ENCODE data around the gene MATCAP1. TPM values are rescaled to one million over a fixed set of nuclear protein-coding genes. Genes with fewer than 3 reads are reported as not detected.

MATCAP1 gene
- total and polyA plus RNA-seq, 2 of the 8 experiments (the other 6 are each of a cell fraction or from before 2014, with no cell fraction given): 22.9 to 27.5 TPM

DNA sequence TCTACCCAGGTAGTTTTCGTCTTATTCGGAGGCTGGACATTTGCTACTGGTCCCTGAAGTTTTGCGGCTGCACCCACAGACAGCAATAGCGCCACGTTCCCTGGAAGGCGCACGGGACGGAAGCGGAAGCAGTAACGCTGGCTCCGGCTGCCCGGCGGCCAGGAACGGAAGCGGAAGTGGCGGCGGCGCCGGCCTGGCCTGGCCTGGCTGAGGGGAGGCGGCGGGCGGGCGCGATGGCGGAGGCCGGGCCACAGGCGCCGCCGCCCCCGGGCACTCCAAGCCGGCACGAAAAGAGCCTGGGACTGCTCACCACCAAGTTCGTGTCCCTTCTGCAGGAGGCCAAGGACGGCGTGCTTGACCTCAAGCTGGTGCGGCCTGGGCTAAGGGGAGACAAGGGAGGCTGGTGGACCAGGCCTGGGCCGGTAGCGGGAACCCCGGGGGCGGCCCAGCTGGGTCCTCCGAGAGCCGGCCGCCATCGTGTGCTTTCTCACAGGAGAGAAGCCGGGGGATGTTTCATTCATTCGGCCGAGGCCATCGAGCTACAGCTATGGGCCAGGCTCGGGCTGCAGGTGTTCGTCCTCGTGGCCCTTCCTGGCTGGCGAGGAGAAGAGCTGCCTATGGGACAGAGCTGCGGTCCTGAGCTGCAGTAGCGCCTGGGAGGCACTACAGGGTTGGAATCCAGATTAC lies 8.4 kb upstream of the MATCAP1 start, which contains the start of gene E2F4:
Gene E2F4, plus strand, starts transcription at position 161 of the 687 bp plus-strand sequence. Its CDS starts 73 bp downstream, at position 234.
- no peaks in the 10 kb centered on the region for H3K9me3 ChIP-seq (ENCODE audit: insufficient read depth in 2 of 2, low read depth in 1 of 2, low read length in 1 of 2)
- H3K14ac ChIP-seq (ENCODE audit: insufficient read length): no peak within 1 kb of the TSS
- peak within 1 kb of the TSS; percentile 75 to 91 (median 81) for H3K9ac ChIP-seq (replicated peaks in 1 of 4; ENCODE audit: extremely low read depth in 1 of 4, low read depth in 3 of 4, low read length in 3 of 4)
- CTCF ChIA-PET (ENCODE audit: partially characterized antibody): interaction anchor here (0.5 to 8.7 kb wide), 10 partner anchors 10 to 868 kb away, joined by 3 to 111 read pairs (median 4); no protein-coding TSS in a partner anchor
- H2BK120ac ChIP-seq (replicated peaks; ENCODE audit: low read depth, low read length): no peak within 1 kb of the TSS
- 1% methylated on average over 45 of the region's 54 CpGs; no CpG with 5 or more reads in 1 of the 2 experiments for WGBS, 2 experiments (ENCODE audit: extremely low coverage in 1 of 2, insufficient coverage in 1 of 2, insufficient read length in 1 of 2, insufficient replicate concordance in 2 of 2, low coverage in 1 of 2, low lambda C conversion rate in 2 of 2, missing lambda C conversion rate in 1 of 2)
- H3K27me3 ChIP-seq (replicated peaks in 1 of 4; ENCODE audit: control insufficient read depth in 3 of 4, extremely low read depth in 1 of 4, insufficient read depth in 3 of 4, low read length in 3 of 4): no peaks in the 10 kb centered on the region
- FAIRE-seq (peak; percentile 48), DNase-seq (ENCODE audit: low read depth in 1 of 2, low spot score in 2 of 2) (peak in 1 of 2 experiments; percentile 88)
- H3K56ac ChIP-seq (replicated peaks; ENCODE audit: insufficient read length, low read depth, low read length): peak within 1 kb of the TSS; percentile 47
- POLR2A ChIA-PET (ENCODE audit: partially characterized antibody): interaction anchor here (0.5 to 1.4 kb wide), 6 partner anchors 16 to 449 kb away, joined by 3 to 5 read pairs (median 4); no protein-coding TSS in a partner anchor
- peak within 1 kb of the TSS; percentile 41 for H3K27ac ChIP-seq (ENCODE audit: low read depth, low read length)
- H3K36me3 ChIP-seq (ENCODE audit: control insufficient read depth in 2 of 4, insufficient read depth in 4 of 4, low read length in 3 of 4): peaks cover 14 to 35% (median 28%) of the 10 kb centered on the region in 4 experiments
- no peak within 1 kb of the TSS for H2BK20ac ChIP-seq (ENCODE audit: low read length)
- H3K79me1 ChIP-seq (ENCODE audit: low read depth, low read length): peaks cover 10% of the 10 kb centered on the region
- H3K4me3 ChIP-seq (ENCODE audit: extremely low read depth in 1 of 4, insufficient read depth in 2 of 4, low read depth in 3 of 4, low read length in 4 of 4): peak within 1 kb of the TSS; percentile 96 to 99 (median 98)
- H2BK15ac ChIP-seq (ENCODE audit: low read length): no peak within 1 kb of the TSS
- peak within 1 kb of the TSS; percentile 93 to 94 for H3K4me2 ChIP-seq (ENCODE audit: insufficient read depth in 1 of 2, low read depth in 2 of 2, low read length in 2 of 2)
- no peak within 1 kb of the TSS; the same call in 1 of the 2 replicates for H2AFZ ChIP-seq (ENCODE audit: low read length)
- H4K91ac ChIP-seq (replicated peaks; ENCODE audit: insufficient read length, low read length): peak within 1 kb of the TSS; percentile 61
- H3K23ac ChIP-seq (ENCODE audit: insufficient read length): no peak within 1 kb of the TSS
- peak within 1 kb of the TSS; percentile 41 for H3K4ac ChIP-seq (replicated peaks; ENCODE audit: insufficient read length, low read depth, low read length)
- peak within 1 kb of the TSS; percentile 90 for H4K5ac ChIP-seq (ENCODE audit: insufficient read length, low read depth, low read length)
- H2BK12ac ChIP-seq (ENCODE audit: low read depth, low read length): 0 out of 2 replicates have a peak within 1 kb of the TSS, but pooled peaks have one; percentile 45
- H3K18ac ChIP-seq (ENCODE audit: extremely low read depth, low read length): peak within 1 kb of the TSS; percentile 75; the same call in 1 of the 2 replicates
- H3K79me2 ChIP-seq (ENCODE audit: control insufficient read depth in 1 of 2, insufficient read depth in 2 of 2, low read length in 2 of 2): peaks cover 8 to 17% of the 10 kb centered on the region in 2 experiments
- peaks cover 4 to 20% of the 10 kb centered on the region in 2 experiments for H4K20me1 ChIP-seq (replicated peaks in 1 of 2; ENCODE audit: control insufficient read depth in 1 of 2, insufficient read depth in 2 of 2, low read length in 2 of 2)
- peak within 1 kb of the TSS; percentile 66; the same call in 1 of the 2 replicates for H2BK5ac ChIP-seq (ENCODE audit: low read depth, low read length)
- H2AK5ac ChIP-seq (ENCODE audit: low read depth, low read length): no peak within 1 kb of the TSS
- peaks cover 7% of the 10 kb centered on the region for H3K23me2 ChIP-seq (ENCODE audit: low read depth, low read length)
- H4K8ac ChIP-seq (ENCODE audit: extremely low read depth, insufficient read depth, low read length): peak within 1 kb of the TSS; percentile 71
- peaks cover 0 to 7% (median 2%) of the 10 kb centered on the region in 4 experiments; a peak in 4 of 7 replicates for H3K4me1 ChIP-seq (replicated peaks in 1 of 4; ENCODE audit: control insufficient read depth in 3 of 4, insufficient read depth in 4 of 4, low read length in 3 of 4)
- 0 out of 2 replicates have a peak, but pooled peaks have one; percentile 34 for TF ChIP-seq CHD2 (IDR thresholded peaks at IDR 0.05; ENCODE audit: low read length)
- peak; percentile 93 for TF ChIP-seq GABPA (IDR thresholded peaks at IDR 0.05; ENCODE audit: borderline replicate concordance, insufficient read depth, low read length)
- TF ChIP-seq, protein P1, sequence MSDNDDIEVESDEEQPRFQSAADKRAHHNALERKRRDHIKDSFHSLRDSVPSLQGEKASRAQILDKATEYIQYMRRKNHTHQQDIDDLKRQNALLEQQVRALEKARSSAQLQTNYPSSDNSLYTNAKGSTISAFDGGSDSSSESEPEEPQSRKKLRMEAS (IDR thresholded peaks at IDR 0.05): peak; percentile 77
- peak; percentile 54; the same call in 1 of the 2 replicates for TF ChIP-seq TAF1 (IDR thresholded peaks at IDR 0.05; ENCODE audit: low read depth, low read length)
- no peak for TF ChIP-seq TBP (IDR thresholded peaks at IDR 0.05; ENCODE audit: low read depth, low read length)
- TF ChIP-seq POLR2A (IDR thresholded peaks at IDR 0.05; ENCODE audit: control extremely low read depth in 1 of 2, low read depth in 2 of 2, low read length in 2 of 2): peak in 1 of 2 experiments; percentile 51; a peak in 1 of 3 replicates
- 0 out of 2 replicates have a peak, but pooled peaks have one; percentile 36 for TF ChIP-seq TEAD4 (IDR thresholded peaks at IDR 0.05; ENCODE audit: low read depth, low read length)
- TF ChIP-seq SP4 (IDR thresholded peaks at IDR 0.05; ENCODE audit: low read length): no peak
- TF ChIP-seq RNF2 (IDR thresholded peaks at IDR 0.05; ENCODE audit: borderline replicate concordance, low read depth, low read length, missing control alignments, poor library complexity, severe bottlenecking): no peak
- peak; percentile 94 for TF ChIP-seq PHF8 (conservative IDR thresholded peaks at IDR 0.05; ENCODE audit: low read depth, low read length)
- TF ChIP-seq EP300 (IDR thresholded peaks at IDR 0.05; ENCODE audit: borderline replicate concordance in 1 of 2, low read depth in 2 of 2, low read length in 2 of 2): 0 out of 3 replicates have a peak, but pooled peaks of 1 of the 2 experiments have one; percentile 74
